GM23338 (cell line): ENCODE data around the gene EHD3.

ENCODE experiments used
- CREB1 ChIP-seq: fragments of 250-450 bp; sonication (Bioruptor Pico); IDR thresholded peaks from 2 replicates; pipeline ENCODE4 v1.5.0; 2020; ENCODE audit warnings: low read depth, mild to moderate bottlenecking, moderate library complexity
- EZH2 ChIP-seq: fragments of 200-600 bp; sonication (generic); IDR thresholded peaks from one replicate; pipeline ENCODE4 v1.8.0; 2017; ENCODE audit warnings: antibody characterized with exemption, mild to moderate bottlenecking, low read depth; ENCODE audit not compliant: unreplicated experiment
- EZH2phosphoT487 ChIP-seq: fragments of 200-600 bp; sonication (generic); IDR thresholded peaks from one replicate; pipeline ENCODE4 v1.8.1; 2018; ENCODE audit warnings: antibody characterized with exemption; ENCODE audit not compliant: unreplicated experiment
- JUNB ChIP-seq: IDR thresholded peaks from one replicate; pipeline ENCODE4 v1.6.1; 2016; ENCODE audit warnings: antibody characterized with exemption; ENCODE audit not compliant: unreplicated experiment
- POLR2AphosphoS5 ChIP-seq: IDR thresholded peaks from 2 replicates; pipeline ENCODE4 v1.6.1; 2016; ENCODE audit warnings: antibody characterized with exemption, low read depth
- STAT1 ChIP-seq: IDR thresholded peaks from one replicate; pipeline ENCODE4 v1.6.1; 2016; ENCODE audit warnings: antibody characterized with exemption; ENCODE audit not compliant: unreplicated experiment
- TF ChIP-seq, protein P1 (sequence below), 2 experiments: fragments of 200-600 bp in 1 of 2; sonication (generic) in 1 of 2; conservative IDR thresholded peaks; 2 replicates each; pipeline versions ENCODE4 v1.5.1 to v1.6.1; 2016 to 2017; ENCODE audit warnings: antibody characterized with exemption in 2 of 2, low read depth in 2 of 2, mild to moderate bottlenecking in 2 of 2, moderate library complexity in 1 of 2
- TF ChIP-seq, protein P2 (sequence below): IDR thresholded peaks from one replicate; pipeline ENCODE4 v1.6.1; 2018; ENCODE audit warnings: antibody characterized with exemption; ENCODE audit not compliant: unreplicated experiment
- TF ChIP-seq, protein P3 (sequence below): IDR thresholded peaks from 2 replicates; pipeline ENCODE4 v1.6.1; 2016; ENCODE audit warnings: antibody characterized with exemption

GRCh38 chr2:31269087-31269486, 35.1 kb downstream of the EHD3 start:
- TF ChIP-seq POLR2AphosphoS5, result no peak
- no peak for TF ChIP-seq CREB1 (CRISPR knock-in tag)
- TF ChIP-seq, protein P1, sequence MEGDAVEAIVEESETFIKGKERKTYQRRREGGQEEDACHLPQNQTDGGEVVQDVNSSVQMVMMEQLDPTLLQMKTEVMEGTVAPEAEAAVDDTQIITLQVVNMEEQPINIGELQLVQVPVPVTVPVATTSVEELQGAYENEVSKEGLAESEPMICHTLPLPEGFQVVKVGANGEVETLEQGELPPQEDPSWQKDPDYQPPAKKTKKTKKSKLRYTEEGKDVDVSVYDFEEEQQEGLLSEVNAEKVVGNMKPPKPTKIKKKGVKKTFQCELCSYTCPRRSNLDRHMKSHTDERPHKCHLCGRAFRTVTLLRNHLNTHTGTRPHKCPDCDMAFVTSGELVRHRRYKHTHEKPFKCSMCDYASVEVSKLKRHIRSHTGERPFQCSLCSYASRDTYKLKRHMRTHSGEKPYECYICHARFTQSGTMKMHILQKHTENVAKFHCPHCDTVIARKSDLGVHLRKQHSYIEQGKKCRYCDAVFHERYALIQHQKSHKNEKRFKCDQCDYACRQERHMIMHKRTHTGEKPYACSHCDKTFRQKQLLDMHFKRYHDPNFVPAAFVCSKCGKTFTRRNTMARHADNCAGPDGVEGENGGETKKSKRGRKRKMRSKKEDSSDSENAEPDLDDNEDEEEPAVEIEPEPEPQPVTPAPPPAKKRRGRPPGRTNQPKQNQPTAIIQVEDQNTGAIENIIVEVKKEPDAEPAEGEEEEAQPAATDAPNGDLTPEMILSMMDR (conservative IDR thresholded peaks at IDR 0.05; ENCODE audit: low read depth in 2 of 2), result no peak
- no peak for TF ChIP-seq EZH2
- TF ChIP-seq, protein P2, sequence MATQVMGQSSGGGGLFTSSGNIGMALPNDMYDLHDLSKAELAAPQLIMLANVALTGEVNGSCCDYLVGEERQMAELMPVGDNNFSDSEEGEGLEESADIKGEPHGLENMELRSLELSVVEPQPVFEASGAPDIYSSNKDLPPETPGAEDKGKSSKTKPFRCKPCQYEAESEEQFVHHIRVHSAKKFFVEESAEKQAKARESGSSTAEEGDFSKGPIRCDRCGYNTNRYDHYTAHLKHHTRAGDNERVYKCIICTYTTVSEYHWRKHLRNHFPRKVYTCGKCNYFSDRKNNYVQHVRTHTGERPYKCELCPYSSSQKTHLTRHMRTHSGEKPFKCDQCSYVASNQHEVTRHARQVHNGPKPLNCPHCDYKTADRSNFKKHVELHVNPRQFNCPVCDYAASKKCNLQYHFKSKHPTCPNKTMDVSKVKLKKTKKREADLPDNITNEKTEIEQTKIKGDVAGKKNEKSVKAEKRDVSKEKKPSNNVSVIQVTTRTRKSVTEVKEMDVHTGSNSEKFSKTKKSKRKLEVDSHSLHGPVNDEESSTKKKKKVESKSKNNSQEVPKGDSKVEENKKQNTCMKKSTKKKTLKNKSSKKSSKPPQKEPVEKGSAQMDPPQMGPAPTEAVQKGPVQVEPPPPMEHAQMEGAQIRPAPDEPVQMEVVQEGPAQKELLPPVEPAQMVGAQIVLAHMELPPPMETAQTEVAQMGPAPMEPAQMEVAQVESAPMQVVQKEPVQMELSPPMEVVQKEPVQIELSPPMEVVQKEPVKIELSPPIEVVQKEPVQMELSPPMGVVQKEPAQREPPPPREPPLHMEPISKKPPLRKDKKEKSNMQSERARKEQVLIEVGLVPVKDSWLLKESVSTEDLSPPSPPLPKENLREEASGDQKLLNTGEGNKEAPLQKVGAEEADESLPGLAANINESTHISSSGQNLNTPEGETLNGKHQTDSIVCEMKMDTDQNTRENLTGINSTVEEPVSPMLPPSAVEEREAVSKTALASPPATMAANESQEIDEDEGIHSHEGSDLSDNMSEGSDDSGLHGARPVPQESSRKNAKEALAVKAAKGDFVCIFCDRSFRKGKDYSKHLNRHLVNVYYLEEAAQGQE, result no peak
- TF ChIP-seq STAT1, result no peak
- TF ChIP-seq JUNB, result no peak
- no peak for TF ChIP-seq EZH2phosphoT487
- TF ChIP-seq, protein P3, sequence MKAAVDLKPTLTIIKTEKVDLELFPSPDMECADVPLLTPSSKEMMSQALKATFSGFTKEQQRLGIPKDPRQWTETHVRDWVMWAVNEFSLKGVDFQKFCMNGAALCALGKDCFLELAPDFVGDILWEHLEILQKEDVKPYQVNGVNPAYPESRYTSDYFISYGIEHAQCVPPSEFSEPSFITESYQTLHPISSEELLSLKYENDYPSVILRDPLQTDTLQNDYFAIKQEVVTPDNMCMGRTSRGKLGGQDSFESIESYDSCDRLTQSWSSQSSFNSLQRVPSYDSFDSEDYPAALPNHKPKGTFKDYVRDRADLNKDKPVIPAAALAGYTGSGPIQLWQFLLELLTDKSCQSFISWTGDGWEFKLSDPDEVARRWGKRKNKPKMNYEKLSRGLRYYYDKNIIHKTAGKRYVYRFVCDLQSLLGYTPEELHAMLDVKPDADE, result no peak
